ENCODE results near the gene BPHL.
"Not testable (repeated sequence)": the region's sequence is repeated elsewhere in the genome, so short reads cannot be mapped to it uniquely, and the experiment has no call there.

BPHL gene

GRCh38 chr6:3196770-3197169 is 78.3 kb downstream of the BPHL start:
- no peaks in the 10 kb centered on the region for H3K36me3 ChIP-seq (ENCODE audit: low read depth)
- no peak overlapping the region for H3K4me3 ChIP-seq (ENCODE audit: severe bottlenecking)
- DNase-seq (ENCODE audit: low spot score): no peak
- ATAC-seq (ENCODE audit: low read depth): no peak
- no peaks in the 10 kb centered on the region for H3K4me1 ChIP-seq (ENCODE audit: insufficient read depth, poor library complexity, severe bottlenecking)
- H3K27ac ChIP-seq (ENCODE audit: poor library complexity, severe bottlenecking): no peak overlapping the region
- H3K27me3 ChIP-seq (ENCODE audit: insufficient read depth, poor library complexity, severe bottlenecking): no peaks in the 10 kb centered on the region
- no peak for TF ChIP-seq CTCF (IDR thresholded peaks at IDR 0.05; ENCODE audit: poor library complexity, severe bottlenecking)
- H3K9me3 ChIP-seq (ENCODE audit: severe bottlenecking): no peaks in the 10 kb centered on the region

- not testable (repeated sequence) for ATAC-seq (ENCODE audit: low read depth); H3K4me3 ChIP-seq (ENCODE audit: severe bottlenecking); H3K4me1 ChIP-seq (ENCODE audit: insufficient read depth, poor library complexity, severe bottlenecking); H3K27me3 ChIP-seq (ENCODE audit: insufficient read depth, poor library complexity, severe bottlenecking); DNase-seq (ENCODE audit: low spot score); H3K36me3 ChIP-seq (ENCODE audit: low read depth); H3K9me3 ChIP-seq (ENCODE audit: severe bottlenecking); H3K27ac ChIP-seq (ENCODE audit: poor library complexity, severe bottlenecking)
These were observed 79.2 kb downstream of the BPHL start for GRCh38 chr6:3197734-3198133.

GRCh38 chr6:3199382-3199781 is 80.9 kb downstream of the BPHL start:
- no peak overlapping the region for H3K27ac ChIP-seq (ENCODE audit: poor library complexity, severe bottlenecking)
- no peak overlapping the region for H3K4me3 ChIP-seq (ENCODE audit: severe bottlenecking)
- no peaks in the 10 kb centered on the region for H3K4me1 ChIP-seq (ENCODE audit: insufficient read depth, poor library complexity, severe bottlenecking)
- TF ChIP-seq CTCF (IDR thresholded peaks at IDR 0.05; ENCODE audit: poor library complexity, severe bottlenecking): no peak
- H3K9me3 ChIP-seq (ENCODE audit: severe bottlenecking): no peaks in the 10 kb centered on the region
- DNase-seq (ENCODE audit: low spot score): no peak
- no peaks in the 10 kb centered on the region for H3K36me3 ChIP-seq (ENCODE audit: low read depth)
- no peaks in the 10 kb centered on the region for H3K27me3 ChIP-seq (ENCODE audit: insufficient read depth, poor library complexity, severe bottlenecking)
- ATAC-seq (ENCODE audit: low read depth): no peak

- Histone ChIP-seq H3K4me1 (ENCODE audit: insufficient read depth, poor library complexity, severe bottlenecking) (no peaks in the 10 kb centered on the region), H3K4me3 (ENCODE audit: severe bottlenecking) (no peak overlapping the region), H3K9me3 (ENCODE audit: severe bottlenecking) (no peaks in the 10 kb centered on the region), H3K27me3 (ENCODE audit: insufficient read depth, poor library complexity, severe bottlenecking) (no peaks in the 10 kb centered on the region), H3K27ac (ENCODE audit: poor library complexity, severe bottlenecking) (no peak overlapping the region), H3K36me3 (ENCODE audit: low read depth) (no peaks in the 10 kb centered on the region)
- ATAC-seq (ENCODE audit: low read depth) (no peak), DNase-seq (ENCODE audit: low spot score) (no peak)
- TF ChIP-seq CTCF (IDR thresholded peaks at IDR 0.05; ENCODE audit: poor library complexity, severe bottlenecking): no peak
These were observed 82.2 kb downstream of the BPHL start for GRCh38 chr6:3200682-3201081.

GRCh38 chr6:3201388-3201787 is 82.9 kb downstream of the BPHL start:
- H3K9me3 ChIP-seq (ENCODE audit: severe bottlenecking): no peaks in the 10 kb centered on the region
- ATAC-seq (ENCODE audit: low read depth): no peak
- H3K27me3 ChIP-seq (ENCODE audit: insufficient read depth, poor library complexity, severe bottlenecking): no peaks in the 10 kb centered on the region
- H3K4me1 ChIP-seq (ENCODE audit: insufficient read depth, poor library complexity, severe bottlenecking): peaks cover 3% of the 10 kb centered on the region
- H3K36me3 ChIP-seq (ENCODE audit: low read depth): no peaks in the 10 kb centered on the region
- no peak overlapping the region for H3K4me3 ChIP-seq (ENCODE audit: severe bottlenecking)
- TF ChIP-seq CTCF (IDR thresholded peaks at IDR 0.05; ENCODE audit: poor library complexity, severe bottlenecking): no peak
- DNase-seq (ENCODE audit: low spot score): no peak
- no peak overlapping the region for H3K27ac ChIP-seq (ENCODE audit: poor library complexity, severe bottlenecking)

Measured in RWPE2 (cell line).